ENCODE results near the gene STXBP5. TPM values are rescaled to one million over a fixed set of nuclear protein-coding genes. Genes with fewer than 3 reads are reported as not detected.

STXBP5 gene
- total RNA-seq, 1 donor from 2014 or later: 14.4 TPM

GRCh38 chr6:147222160-147222838, 18.1 kb downstream of the STXBP5 start:
- H3K4me1 ChIP-seq: peaks cover 18% of the 10 kb centered on the region
- no peaks in the 10 kb centered on the region for H3K36me3 ChIP-seq
- intact Hi-C loops (cut with micrococcal nuclease): no loop called here
- H3K4me3 ChIP-seq: no peak overlapping the region
- no peak for DNase-seq
- H3K27me3 ChIP-seq (ENCODE audit: low read depth): no peaks in the 10 kb centered on the region
- no peak overlapping the region for H3K27ac ChIP-seq (replicated peaks)
- no peaks in the 10 kb centered on the region for H3K9me3 ChIP-seq (replicated peaks)
- TF ChIP-seq CTCF (IDR thresholded peaks at IDR 0.05; ENCODE audit: borderline replicate concordance): peak; percentile 52

- no peaks in the 10 kb centered on the region for H3K9me3 ChIP-seq (replicated peaks)
- H3K4me3 ChIP-seq: no peak overlapping the region
- no peaks in the 10 kb centered on the region for H3K36me3 ChIP-seq
- H3K27ac ChIP-seq (replicated peaks): no peak overlapping the region
- no peak for TF ChIP-seq CTCF (IDR thresholded peaks at IDR 0.05; ENCODE audit: borderline replicate concordance)
- intact Hi-C loops (cut with micrococcal nuclease): no loop called here
- no peaks in the 10 kb centered on the region for H3K27me3 ChIP-seq (ENCODE audit: low read depth)
- no peak for DNase-seq
- H3K4me1 ChIP-seq: peaks cover 30% of the 10 kb centered on the region
Measured at GRCh38 chr6:147223736-147224135, 19.5 kb downstream of the STXBP5 start.

- Histone ChIP-seq H3K9me3 (replicated peaks) (no peaks in the 10 kb centered on the region), H3K4me1 (peaks cover 30% of the 10 kb centered on the region), H3K36me3 (no peaks in the 10 kb centered on the region), H3K27me3 (ENCODE audit: low read depth) (no peaks in the 10 kb centered on the region), H3K4me3 (no peak overlapping the region), H3K27ac (replicated peaks) (no peak overlapping the region)
- no peak for TF ChIP-seq CTCF (IDR thresholded peaks at IDR 0.05; ENCODE audit: borderline replicate concordance)
- no peak for DNase-seq
- intact Hi-C loops (cut with micrococcal nuclease): no loop called here
Measured at GRCh38 chr6:147226163-147226724, 22.0 kb downstream of the STXBP5 start.

- no peaks in the 10 kb centered on the region for H3K9me3 ChIP-seq (replicated peaks)
- no peaks in the 10 kb centered on the region for H3K27me3 ChIP-seq (ENCODE audit: low read depth)
- no peak overlapping the region for H3K27ac ChIP-seq (replicated peaks)
- TF ChIP-seq CTCF (IDR thresholded peaks at IDR 0.05; ENCODE audit: borderline replicate concordance): no peak
- H3K4me1 ChIP-seq: peaks cover 24% of the 10 kb centered on the region
- no peak overlapping the region for H3K4me3 ChIP-seq
- H3K36me3 ChIP-seq: no peaks in the 10 kb centered on the region
- intact Hi-C loops (cut with micrococcal nuclease): no loop called here
- no peak for DNase-seq
Measured at GRCh38 chr6:147226877-147227276, 22.7 kb downstream of the STXBP5 start.

- peaks cover 15% of the 10 kb centered on the region for H3K4me1 ChIP-seq
- no peak for TF ChIP-seq CTCF (IDR thresholded peaks at IDR 0.05; ENCODE audit: borderline replicate concordance)
- intact Hi-C loops (cut with micrococcal nuclease): no loop called here
- H3K36me3 ChIP-seq: no peaks in the 10 kb centered on the region
- H3K27ac ChIP-seq (replicated peaks): no peak overlapping the region
- H3K9me3 ChIP-seq (replicated peaks): no peaks in the 10 kb centered on the region
- no peak for DNase-seq
- no peak overlapping the region for H3K4me3 ChIP-seq
- no peaks in the 10 kb centered on the region for H3K27me3 ChIP-seq (ENCODE audit: low read depth)
Measured at GRCh38 chr6:147227770-147228320, 23.6 kb downstream of the STXBP5 start.

All from left ventricle myocardium inferior (tissue), 1 donor.